GM12864 (cell line): ENCODE measurements around the gene MSRB3.
"Not testable (repeated sequence)": the region's sequence is repeated elsewhere in the genome, so short reads cannot be mapped to it uniquely, and the experiment has no call there.

Experiments used
- DNase-seq: peaks from one replicate; pipeline ENCODE4 v3.0.0-alpha.2; 2011; ENCODE audit warnings: low read depth
- H3K4me3 ChIP-seq: 2 replicates; pipeline ENCODE4 v1.5.1; 2011; ENCODE audit warnings: mild to moderate bottlenecking, low read depth, low read length, control low read depth
- TF ChIP-seq, protein P1 (sequence below): IDR thresholded peaks from 2 replicates; pipeline ENCODE4 v1.5.1; 2011; ENCODE audit warnings: low read depth, mild to moderate bottlenecking, moderate library complexity, low read length, control low read depth, inconsistent platforms; ENCODE audit errors: missing control alignments

Gene MSRB3

DNA sequence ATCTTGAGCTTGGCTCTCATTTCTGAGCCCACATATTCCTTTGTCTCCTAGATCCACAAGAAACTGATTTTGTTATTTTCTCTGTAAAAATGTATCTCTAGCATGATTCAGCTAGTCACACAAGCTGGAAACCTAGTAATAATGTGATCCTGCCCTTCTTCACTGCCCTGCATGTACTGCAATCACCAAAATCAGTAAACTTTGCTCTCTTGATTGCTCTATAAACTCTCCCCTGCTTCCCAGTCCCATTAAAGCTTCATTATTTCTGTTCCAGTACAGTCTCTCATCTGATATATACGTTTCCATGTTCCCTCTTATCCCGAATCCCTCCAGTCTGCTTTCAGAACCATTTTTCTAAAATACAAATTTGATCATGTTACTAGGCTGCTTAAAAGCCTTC, 166.5 kb downstream of the MSRB3 start:
- TF ChIP-seq, protein P1, sequence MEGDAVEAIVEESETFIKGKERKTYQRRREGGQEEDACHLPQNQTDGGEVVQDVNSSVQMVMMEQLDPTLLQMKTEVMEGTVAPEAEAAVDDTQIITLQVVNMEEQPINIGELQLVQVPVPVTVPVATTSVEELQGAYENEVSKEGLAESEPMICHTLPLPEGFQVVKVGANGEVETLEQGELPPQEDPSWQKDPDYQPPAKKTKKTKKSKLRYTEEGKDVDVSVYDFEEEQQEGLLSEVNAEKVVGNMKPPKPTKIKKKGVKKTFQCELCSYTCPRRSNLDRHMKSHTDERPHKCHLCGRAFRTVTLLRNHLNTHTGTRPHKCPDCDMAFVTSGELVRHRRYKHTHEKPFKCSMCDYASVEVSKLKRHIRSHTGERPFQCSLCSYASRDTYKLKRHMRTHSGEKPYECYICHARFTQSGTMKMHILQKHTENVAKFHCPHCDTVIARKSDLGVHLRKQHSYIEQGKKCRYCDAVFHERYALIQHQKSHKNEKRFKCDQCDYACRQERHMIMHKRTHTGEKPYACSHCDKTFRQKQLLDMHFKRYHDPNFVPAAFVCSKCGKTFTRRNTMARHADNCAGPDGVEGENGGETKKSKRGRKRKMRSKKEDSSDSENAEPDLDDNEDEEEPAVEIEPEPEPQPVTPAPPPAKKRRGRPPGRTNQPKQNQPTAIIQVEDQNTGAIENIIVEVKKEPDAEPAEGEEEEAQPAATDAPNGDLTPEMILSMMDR: no peak
- no peak overlapping the region for H3K4me3 ChIP-seq
- DNase-seq: no peak

DNA sequence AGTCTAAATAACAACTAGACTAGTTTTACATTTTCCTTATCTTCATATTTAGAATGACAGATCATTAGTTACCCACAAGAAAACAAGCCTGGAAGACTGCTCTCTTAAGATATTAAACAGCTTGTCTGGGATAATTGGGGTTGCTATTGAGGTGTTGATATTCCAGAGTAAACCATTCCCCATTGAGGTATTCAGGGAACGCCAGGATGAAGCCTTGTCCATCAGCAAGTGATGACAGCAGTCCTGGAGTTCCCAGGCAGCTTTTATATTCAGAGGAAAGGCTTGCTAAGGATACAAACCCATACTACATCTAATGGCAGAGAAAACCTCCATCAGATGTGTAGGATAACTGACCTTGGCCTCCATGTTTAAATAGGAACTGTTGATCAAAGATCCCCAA, 168.4 kb downstream of the MSRB3 start:
- no peak overlapping the region for H3K4me3 ChIP-seq
- DNase-seq: no peak
- TF ChIP-seq, protein P1: no peak

DNA sequence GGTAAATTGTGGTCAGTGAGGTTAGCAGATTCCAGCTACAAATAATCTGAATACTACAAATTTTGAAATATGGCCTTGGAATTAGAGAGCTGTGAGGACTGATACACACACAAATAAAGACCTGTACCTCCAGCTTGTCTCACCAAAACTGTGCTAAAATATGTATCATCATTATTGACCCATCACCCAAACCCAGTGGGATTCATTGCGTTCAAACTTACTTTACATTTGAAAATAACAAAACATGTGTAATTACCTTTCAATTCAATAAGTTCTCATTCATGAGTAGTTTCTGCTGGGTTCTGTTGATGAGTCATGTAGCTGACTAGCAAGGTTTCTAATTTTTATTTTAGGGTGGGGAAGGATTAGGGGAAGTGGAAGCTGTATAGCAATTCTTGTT, 170.9 kb downstream of the MSRB3 start:
- DNase-seq: no peak
- TF ChIP-seq, protein P1: no peak

DNA sequence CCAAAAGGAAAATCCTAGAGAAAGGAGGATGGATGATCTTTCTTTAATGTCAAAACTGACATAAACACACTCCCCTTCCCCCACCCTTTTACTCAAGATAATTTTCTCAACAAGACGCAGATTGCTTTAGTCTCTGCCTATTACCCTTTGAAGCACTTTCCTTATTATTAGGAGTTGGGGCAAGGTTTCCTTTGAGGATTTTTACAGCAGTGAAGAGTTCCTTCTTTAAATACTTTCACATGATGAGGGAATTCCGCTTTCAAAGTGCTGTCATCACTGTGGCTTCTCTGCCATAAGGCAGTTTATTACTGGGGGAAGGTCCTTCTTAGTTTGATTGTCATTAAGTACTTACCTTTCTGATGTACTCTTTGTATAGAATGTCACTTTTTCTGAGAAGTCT, 172.1 kb downstream of the MSRB3 start:
- TF ChIP-seq, protein P1: no peak
- H3K4me3 ChIP-seq: no peak overlapping the region
- no peak for DNase-seq

More for the DNA sequence above, 170.9 kb downstream of the MSRB3 start:
- H3K4me3 ChIP-seq: no peak overlapping the region

DNA sequence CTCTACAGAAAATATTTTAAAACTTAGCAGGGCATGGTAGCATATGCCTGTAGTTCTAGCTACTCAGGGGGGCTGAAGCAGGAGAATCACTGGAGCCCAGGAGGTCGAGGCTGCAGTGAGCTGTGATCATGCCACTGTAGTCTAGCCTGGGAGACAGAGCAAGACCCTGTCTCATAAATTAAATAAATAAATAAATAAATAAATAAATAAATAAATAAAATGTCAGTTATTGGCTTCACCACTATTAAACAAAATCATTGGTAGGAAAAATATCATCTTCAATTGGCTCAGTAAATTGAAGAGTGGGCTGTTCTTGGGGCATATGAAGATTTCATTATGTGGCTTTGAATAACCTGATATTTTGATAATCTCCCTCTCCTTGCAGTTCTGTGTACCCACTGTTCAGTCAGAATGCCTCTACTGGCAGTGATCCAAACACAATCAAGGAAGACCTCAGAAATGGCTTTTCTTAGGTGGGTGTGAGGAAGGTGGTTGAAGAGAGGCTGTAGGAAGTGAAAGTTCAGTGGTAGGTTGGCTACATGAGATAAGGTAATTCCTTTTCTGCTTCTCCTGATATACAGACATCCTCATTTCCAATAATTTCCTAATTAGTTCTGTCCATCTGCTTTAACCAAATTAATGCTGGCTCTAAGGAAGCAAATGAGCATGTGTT, 175.8 kb downstream of the MSRB3 start:
- TF ChIP-seq, protein P1: no peak
- H3K4me3 ChIP-seq: no peak overlapping the region
- DNase-seq: no peak

DNA sequence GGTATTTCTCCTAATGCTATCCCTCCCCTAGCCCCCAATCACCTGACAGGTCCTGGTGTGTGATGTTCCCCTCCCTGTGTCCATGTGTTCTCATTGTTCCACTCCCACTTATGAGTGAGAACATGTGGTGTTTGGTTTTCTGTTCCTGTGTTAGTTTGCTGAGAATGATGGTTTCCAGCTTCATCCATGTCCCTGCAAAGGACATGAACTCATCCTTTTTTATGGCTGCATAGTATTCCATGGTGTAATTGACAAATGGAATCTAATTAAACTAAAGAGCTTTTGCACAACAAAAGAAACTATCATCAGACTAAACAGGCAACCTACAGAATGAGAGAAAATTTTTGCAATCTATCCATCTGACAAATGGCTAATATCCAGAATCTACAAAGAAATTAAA, 178.9 kb downstream of the MSRB3 start:
- DNase-seq, H3K4me3 ChIP-seq: not testable (repeated sequence)

DNA sequence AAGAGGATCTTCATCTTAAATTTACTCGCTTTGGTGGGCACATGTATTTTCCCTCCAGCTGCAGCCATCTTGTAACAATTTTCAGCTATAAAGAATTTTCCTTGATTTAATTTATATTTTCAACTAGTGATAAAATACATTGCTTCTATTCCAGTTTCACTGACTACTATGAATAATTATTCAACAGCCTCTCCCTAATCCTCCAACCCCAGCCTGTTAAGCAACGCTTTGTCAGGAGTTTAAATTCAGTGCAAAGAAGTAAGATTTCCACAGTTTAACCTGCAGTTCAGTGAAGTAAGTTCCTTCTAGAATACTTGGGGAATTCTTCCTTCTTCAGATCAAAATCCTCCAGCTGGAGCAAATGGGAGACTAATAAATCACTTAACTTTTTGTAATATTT, 180.2 kb downstream of the MSRB3 start:
- DNase-seq: no peak
- no peak overlapping the region for H3K4me3 ChIP-seq
- TF ChIP-seq, protein P1: no peak
